Measurements from ENCODE around the gene STEAP1B. TPM values are rescaled to one million over a fixed set of nuclear protein-coding genes. Genes with fewer than 3 reads are reported as not detected.

Gene STEAP1B
- total RNA-seq, 1 experiment from 2014 or later, result 3.2 TPM

GRCh38 chr7:22417349-22417748 lies 82.6 kb downstream of the STEAP1B start:
- no peaks in the 10 kb centered on the region; a peak in 1 of 7 replicates for H3K36me3 Mint-ChIP-seq (ENCODE audit: insufficient read depth in 1 of 3, low read depth in 3 of 3)
- Histone ChIP-seq H3K23ac (ENCODE audit: insufficient read length, low read depth, low read length) (no peak overlapping the region), H3K27me3 (ENCODE audit: insufficient read depth, low read length) (no peaks in the 10 kb centered on the region), H2AK5ac (ENCODE audit: insufficient read length, low read length) (no peak overlapping the region), H2BK20ac (ENCODE audit: low read depth, low read length, poor library complexity, severe bottlenecking) (no peak overlapping the region), H3T11ph (ENCODE audit: low read length) (no peak overlapping the region), H4K91ac (ENCODE audit: insufficient read length, low read depth, low read length) (no peak overlapping the region), H3K27ac (ENCODE audit: insufficient read length, low read depth, low read length) (no peak overlapping the region), H4K5ac (ENCODE audit: insufficient read length, low read depth, low read length) (no peak overlapping the region), H2BK5ac (ENCODE audit: insufficient read length, low read length) (no peak overlapping the region), H3K4me2 (ENCODE audit: insufficient read depth, insufficient read length, low read length) (no peak overlapping the region), H3K56ac (ENCODE audit: insufficient read length, low read depth, low read length) (no peak overlapping the region), H2BK120ac (ENCODE audit: low read depth, low read length, poor library complexity, severe bottlenecking) (no peak overlapping the region), H3K14ac (ENCODE audit: insufficient read depth, low read length) (no peak overlapping the region), H3K79me1 (ENCODE audit: insufficient read depth, low read depth, low read length, poor library complexity, severe bottlenecking) (no peaks in the 10 kb centered on the region), H3K9me3 (ENCODE audit: control insufficient read depth, low read depth, low read length) (no peaks in the 10 kb centered on the region), H3K4me1 (ENCODE audit: insufficient read depth, low read length) (no peaks in the 10 kb centered on the region), H2BK12ac (ENCODE audit: insufficient read length, low read depth, low read length) (no peak overlapping the region), H3K18ac (ENCODE audit: insufficient read length, low read depth, low read length) (no peak overlapping the region), H4K20me1 (ENCODE audit: control insufficient read depth, insufficient read depth, insufficient read length) (no peaks in the 10 kb centered on the region), H4K8ac (replicated peaks; ENCODE audit: insufficient read length, low read depth, low read length) (no peak overlapping the region), H3K79me2 (ENCODE audit: insufficient read depth, low read length) (no peaks in the 10 kb centered on the region), H2AFZ (ENCODE audit: low read length) (no peak overlapping the region), H3K4ac (ENCODE audit: low read depth, low read length) (no peak overlapping the region), H2BK15ac (ENCODE audit: low read depth, low read length) (no peak overlapping the region), H3K23me2 (ENCODE audit: insufficient read length, low read depth, low read length, poor library complexity, severe bottlenecking) (no peaks in the 10 kb centered on the region), H3K9ac (ENCODE audit: extremely low read depth, insufficient read length, low read length) (no peak overlapping the region)
- no peak for TF ChIP-seq CTCF (conservative IDR thresholded peaks at IDR 0.05)
- no CpG with 5 or more reads among the region's 2 CpGs for WGBS (ENCODE audit: extremely low coverage, insufficient read length, low lambda C conversion rate)
- H3K4me3 Mint-ChIP-seq, result no peak overlapping the region
- no peaks in the 10 kb centered on the region for H3K27me3 Mint-ChIP-seq (ENCODE audit: low read depth)
- H3K9me3 Mint-ChIP-seq, result no peaks in the 10 kb centered on the region
- H3K4me1 Mint-ChIP-seq, result peaks cover 5 to 6% of the 10 kb centered on the region in 2 experiments
- no peak overlapping the region for H3K27ac Mint-ChIP-seq
- DNase-seq, result no peak
